Measurements from ENCODE around the gene FARP1.

Gene FARP1

GRCh38 chr13:98212763-98213162 is 69.9 kb downstream of the FARP1 start:
- no peaks in the 10 kb centered on the region for H3K79me2 ChIP-seq (ENCODE audit: insufficient read depth, low read depth)
- H3K4me1 ChIP-seq (ENCODE audit: low read depth, poor library complexity, severe bottlenecking): no peaks in the 10 kb centered on the region
- no peak overlapping the region for H3K27ac ChIP-seq
- no peaks in the 10 kb centered on the region for H3K27me3 ChIP-seq (ENCODE audit: insufficient read depth, low read depth)
- no peak overlapping the region for H3K4me2 ChIP-seq
- H4K20me1 ChIP-seq (ENCODE audit: insufficient read depth): no peaks in the 10 kb centered on the region
- no peaks in the 10 kb centered on the region for H3K36me3 ChIP-seq (ENCODE audit: insufficient read depth)
- H3K9ac ChIP-seq: no peak overlapping the region
- no peak overlapping the region for H3K4me3 ChIP-seq (IDR thresholded peaks at IDR 0.05; ENCODE audit: insufficient read depth, low read depth, low read length)
- TF ChIP-seq CTCF (conservative IDR thresholded peaks at IDR 0.05; ENCODE audit: low read depth, low read length): no peak
- no peak overlapping the region for H2AFZ ChIP-seq (ENCODE audit: low read depth)

DNA sequence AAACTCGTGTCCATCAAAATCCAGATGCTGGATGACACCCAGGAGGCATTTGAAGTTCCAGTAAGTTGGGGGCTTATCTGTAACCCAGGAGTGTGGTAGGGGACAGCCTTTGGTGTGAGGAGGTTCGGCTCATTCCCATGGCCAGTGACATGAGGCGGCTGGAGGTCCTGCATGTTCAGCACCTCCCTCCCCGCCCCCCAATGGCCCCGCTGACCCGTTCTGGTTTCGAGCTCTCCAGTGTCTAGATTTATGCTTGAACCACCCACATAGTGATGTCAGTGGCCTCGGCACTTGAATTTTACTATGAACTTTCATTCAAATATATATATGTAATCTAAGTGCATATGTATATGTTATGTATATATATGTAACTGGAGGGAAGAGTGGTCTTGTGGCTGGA is 70.5 kb downstream of the FARP1 start:
- no peaks in the 10 kb centered on the region for H3K27me3 ChIP-seq (ENCODE audit: insufficient read depth, low read depth)
- H3K36me3 ChIP-seq (ENCODE audit: insufficient read depth): no peaks in the 10 kb centered on the region
- no peak overlapping the region for H3K27ac ChIP-seq
- H3K4me2 ChIP-seq: no peak overlapping the region
- TF ChIP-seq CTCF (conservative IDR thresholded peaks at IDR 0.05; ENCODE audit: low read depth, low read length): no peak
- H2AFZ ChIP-seq (ENCODE audit: low read depth): no peak overlapping the region
- no peaks in the 10 kb centered on the region for H3K4me1 ChIP-seq (ENCODE audit: low read depth, poor library complexity, severe bottlenecking)
- H3K4me3 ChIP-seq (IDR thresholded peaks at IDR 0.05; ENCODE audit: insufficient read depth, low read depth, low read length): no peak overlapping the region
- no peaks in the 10 kb centered on the region for H3K79me2 ChIP-seq (ENCODE audit: insufficient read depth, low read depth)
- H3K9ac ChIP-seq: no peak overlapping the region
- no peaks in the 10 kb centered on the region for H4K20me1 ChIP-seq (ENCODE audit: insufficient read depth)

- Histone ChIP-seq H3K4me3 (IDR thresholded peaks at IDR 0.05; ENCODE audit: insufficient read depth, low read depth, low read length) (no peak overlapping the region), H3K79me2 (ENCODE audit: insufficient read depth, low read depth) (no peaks in the 10 kb centered on the region), H3K9ac (no peak overlapping the region), H4K20me1 (ENCODE audit: insufficient read depth) (no peaks in the 10 kb centered on the region), H3K4me1 (ENCODE audit: low read depth, poor library complexity, severe bottlenecking) (no peaks in the 10 kb centered on the region), H3K36me3 (ENCODE audit: insufficient read depth) (no peaks in the 10 kb centered on the region), H3K27ac (no peak overlapping the region), H2AFZ (ENCODE audit: low read depth) (no peak overlapping the region), H3K27me3 (ENCODE audit: insufficient read depth, low read depth) (no peaks in the 10 kb centered on the region), H3K4me2 (no peak overlapping the region)
- no peak for TF ChIP-seq CTCF (conservative IDR thresholded peaks at IDR 0.05; ENCODE audit: low read depth, low read length)
These were observed 71.2 kb downstream of the FARP1 start for GRCh38 chr13:98214008-98214643.

DNA sequence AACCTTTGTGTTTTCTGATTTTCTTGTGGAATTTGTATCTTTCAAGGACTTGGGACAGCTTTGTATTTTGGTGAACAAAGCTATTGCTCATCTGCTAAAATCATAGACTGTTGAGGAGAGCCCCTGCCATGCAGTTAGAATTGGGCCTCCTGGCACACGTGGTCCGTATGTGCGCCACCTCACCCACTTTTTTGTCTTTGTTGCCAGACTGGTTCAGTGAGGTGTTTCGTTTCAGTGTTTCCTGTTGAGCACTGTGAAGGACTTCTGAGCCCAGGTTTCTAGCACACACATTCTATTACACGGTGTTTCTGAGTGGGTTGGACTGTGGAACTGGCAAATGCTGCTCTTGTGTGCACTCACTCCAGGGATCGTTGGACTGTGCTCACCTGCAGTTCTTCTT is 71.8 kb downstream of the FARP1 start:
- H3K36me3 ChIP-seq (ENCODE audit: insufficient read depth): no peaks in the 10 kb centered on the region
- no peaks in the 10 kb centered on the region for H4K20me1 ChIP-seq (ENCODE audit: insufficient read depth)
- no peak overlapping the region for H3K27ac ChIP-seq
- no peaks in the 10 kb centered on the region for H3K79me2 ChIP-seq (ENCODE audit: insufficient read depth, low read depth)
- TF ChIP-seq CTCF (conservative IDR thresholded peaks at IDR 0.05; ENCODE audit: low read depth, low read length): no peak
- H3K9ac ChIP-seq: no peak overlapping the region
- H3K4me1 ChIP-seq (ENCODE audit: low read depth, poor library complexity, severe bottlenecking): no peaks in the 10 kb centered on the region
- H3K4me2 ChIP-seq: no peak overlapping the region
- no peak overlapping the region for H3K4me3 ChIP-seq (IDR thresholded peaks at IDR 0.05; ENCODE audit: insufficient read depth, low read depth, low read length)
- H3K27me3 ChIP-seq (ENCODE audit: insufficient read depth, low read depth): no peaks in the 10 kb centered on the region
- H2AFZ ChIP-seq (ENCODE audit: low read depth): no peak overlapping the region
